Subcutaneous abdominal adipose tissue (tissue), 5 donors: ENCODE results near the gene DENND6B.

Experiments
- H3K27ac ChIP-seq: one replicate; pipeline ENCODE4 v1.7.0; 2013; ENCODE audit warnings: low read depth, mild to moderate bottlenecking, inconsistent platforms, low read length, moderate library complexity
- H3K27me3 ChIP-seq, 5 donors: one replicate each; pipeline ENCODE4 v1.7.0; 2013; ENCODE audit warnings: low read length in 5 of 5, inconsistent platforms in 1 of 5; ENCODE audit not compliant: control insufficient read depth in 5 of 5, insufficient read depth in 4 of 5
- H3K36me3 ChIP-seq, 5 donors: one replicate each; pipeline ENCODE4 v1.7.0; 2013; ENCODE audit warnings: low read length in 5 of 5; ENCODE audit not compliant: control insufficient read depth in 5 of 5, insufficient read depth in 5 of 5
- H3K4me1 ChIP-seq, 5 donors: one replicate each; pipeline ENCODE4 v1.7.0; 2013; ENCODE audit warnings: low read length in 5 of 5, mild to moderate bottlenecking in 3 of 5, moderate library complexity in 1 of 5; ENCODE audit not compliant: control insufficient read depth in 5 of 5, insufficient read depth in 5 of 5
- H3K4me3 ChIP-seq, 5 donors: one replicate each; pipeline ENCODE4 v1.7.0; 2013; ENCODE audit warnings: low read length in 5 of 5, low read depth in 1 of 5
- H3K9ac ChIP-seq, 5 donors: one replicate each; pipeline ENCODE4 v1.7.0; 2013; ENCODE audit warnings: low read length in 5 of 5, mild to moderate bottlenecking in 4 of 5, moderate library complexity in 3 of 5
- H3K9me3 ChIP-seq, 5 donors: one replicate each; pipeline ENCODE4 v1.7.0; 2013; ENCODE audit warnings: low read length in 5 of 5; ENCODE audit not compliant: control insufficient read depth in 5 of 5
- donor health status: healthy.
- donor health status: healthy.
- donor health status: healthy.
- donor health status: healthy.
- donor health status: healthy.

The DENND6B gene

GRCh38 chr22:50260434-50260800 lies 66.4 kb downstream of the DENND6B start:
- no peak overlapping the region for H3K27ac ChIP-seq
- H3K4me3 ChIP-seq = peak overlapping the region in 4 of 5 donors; percentile 53 to 71 (median 54)
- peak overlapping the region in 2 of 5 donors; percentile 53 to 59 for H3K9ac ChIP-seq
- H3K4me1 ChIP-seq = peaks cover 0 to 28% (median 23%) of the 10 kb centered on the region in 5 donors
- H3K36me3 ChIP-seq = peaks cover 0 to 10% (median 5%) of the 10 kb centered on the region in 5 donors
- no peaks in the 10 kb centered on the region for H3K9me3 ChIP-seq
- peaks cover 16 to 33% (median 20%) of the 10 kb centered on the region in 5 donors for H3K27me3 ChIP-seq

- Histone ChIP-seq H3K4me1 (peaks cover 0 to 28% (median 23%) of the 10 kb centered on the region in 5 donors), H3K27ac (no peak overlapping the region), H3K9ac (no peak overlapping the region), H3K36me3 (peaks cover 0 to 6% (median under 1%) of the 10 kb centered on the region in 5 donors), H3K27me3 (peaks cover 16 to 33% (median 20%) of the 10 kb centered on the region in 5 donors), H3K4me3 (no peak overlapping the region), H3K9me3 (no peaks in the 10 kb centered on the region)
These were observed 67.5 kb downstream of the DENND6B start for GRCh38 chr22:50259302-50259701.
